Ramos (cell line): ENCODE results near the gene NFATC1.

ENCODE experiments used
- in situ Hi-C: fragments of 300-500 bp; cut with MboI; formaldehyde crosslinking; loops from one replicate; pipeline ENCODE4 v1.14.3; 2022; ENCODE audit warnings: low sequenced_read_pairs; ENCODE audit not compliant: unreplicated experiment

NFATC1 gene

DNA sequence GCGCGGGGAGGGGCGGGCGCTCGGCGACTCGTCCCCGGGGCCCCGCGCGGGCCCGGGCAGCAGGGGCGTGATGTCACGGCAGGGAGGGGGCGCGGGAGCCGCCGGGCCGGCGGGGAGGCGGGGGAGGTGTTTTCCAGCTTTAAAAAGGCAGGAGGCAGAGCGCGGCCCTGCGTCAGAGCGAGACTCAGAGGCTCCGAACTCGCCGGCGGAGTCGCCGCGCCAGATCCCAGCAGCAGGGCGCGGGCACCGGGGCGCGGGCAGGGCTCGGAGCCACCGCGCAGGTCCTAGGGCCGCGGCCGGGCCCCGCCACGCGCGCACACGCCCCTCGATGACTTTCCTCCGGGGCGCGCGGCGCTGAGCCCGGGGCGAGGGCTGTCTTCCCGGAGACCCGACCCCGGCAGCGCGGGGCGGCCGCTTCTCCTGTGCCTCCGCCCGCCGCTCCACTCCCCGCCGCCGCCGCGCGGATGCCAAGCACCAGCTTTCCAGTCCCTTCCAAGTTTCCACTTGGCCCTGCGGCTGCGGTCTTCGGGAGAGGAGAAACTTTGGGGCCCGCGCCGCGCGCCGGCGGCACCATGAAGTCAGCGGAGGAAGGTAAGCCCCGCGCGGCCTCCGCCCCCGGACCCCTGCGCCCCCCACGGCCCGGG, at the start of gene NFATC1:
Gene NFATC1, plus strand, starts transcription at position 170 of the 644 bp plus-strand sequence. Its CDS starts 295 bp downstream, at position 465.
- in situ Hi-C loops, result no loop called here

- in situ Hi-C loops, result no loop called here
Measured at GRCh38 chr18:79345981-79346380, 49.7 kb upstream of the NFATC1 start.

DNA sequence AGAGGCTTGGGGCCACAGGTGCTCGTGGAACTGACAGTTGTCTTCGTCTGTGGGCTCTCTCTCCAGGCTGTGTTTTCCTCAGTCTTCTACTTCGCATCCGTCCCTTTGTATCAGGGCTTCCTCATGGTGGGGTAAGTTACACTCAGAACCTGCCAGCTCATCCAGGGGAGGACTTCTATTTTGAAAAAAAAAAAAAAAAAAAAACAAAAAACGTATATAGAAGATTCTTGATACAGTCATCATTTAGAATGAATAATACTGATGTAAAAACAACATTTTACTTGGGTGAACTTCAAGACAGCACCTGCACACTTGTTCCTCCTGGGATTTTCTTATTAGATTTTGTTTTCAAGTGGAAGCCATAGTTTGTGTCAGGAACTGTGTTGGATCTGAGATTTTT, 47.7 kb upstream of the NFATC1 start:
- in situ Hi-C loops, result no loop called here

DNA sequence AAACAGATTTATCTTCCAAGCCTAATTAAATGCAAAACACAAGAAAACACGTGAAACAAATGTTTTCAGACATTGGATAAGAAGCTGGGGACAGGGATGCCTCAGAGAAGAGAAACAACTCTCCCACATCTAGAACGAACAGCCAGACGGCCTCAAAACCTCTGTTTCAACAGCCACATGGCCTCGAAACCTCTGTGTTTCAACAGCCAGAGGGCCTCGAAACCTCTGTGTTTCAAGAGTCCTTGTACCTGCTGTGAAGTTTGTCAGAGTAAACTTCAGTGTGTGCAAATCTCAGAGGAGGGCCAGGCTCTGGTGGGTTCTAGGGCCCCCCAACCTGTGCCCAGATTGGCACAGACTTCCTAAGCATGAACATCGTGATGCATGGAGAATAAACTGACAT, 43.3 kb upstream of the NFATC1 start:
- in situ Hi-C loops, result no loop called here

- in situ Hi-C loops, result no loop called here
Measured at GRCh38 chr18:79353267-79353666, 42.5 kb upstream of the NFATC1 start.

- in situ Hi-C loops, result no loop called here
Measured at GRCh38 chr18:79354350-79354749, 41.4 kb upstream of the NFATC1 start.

DNA sequence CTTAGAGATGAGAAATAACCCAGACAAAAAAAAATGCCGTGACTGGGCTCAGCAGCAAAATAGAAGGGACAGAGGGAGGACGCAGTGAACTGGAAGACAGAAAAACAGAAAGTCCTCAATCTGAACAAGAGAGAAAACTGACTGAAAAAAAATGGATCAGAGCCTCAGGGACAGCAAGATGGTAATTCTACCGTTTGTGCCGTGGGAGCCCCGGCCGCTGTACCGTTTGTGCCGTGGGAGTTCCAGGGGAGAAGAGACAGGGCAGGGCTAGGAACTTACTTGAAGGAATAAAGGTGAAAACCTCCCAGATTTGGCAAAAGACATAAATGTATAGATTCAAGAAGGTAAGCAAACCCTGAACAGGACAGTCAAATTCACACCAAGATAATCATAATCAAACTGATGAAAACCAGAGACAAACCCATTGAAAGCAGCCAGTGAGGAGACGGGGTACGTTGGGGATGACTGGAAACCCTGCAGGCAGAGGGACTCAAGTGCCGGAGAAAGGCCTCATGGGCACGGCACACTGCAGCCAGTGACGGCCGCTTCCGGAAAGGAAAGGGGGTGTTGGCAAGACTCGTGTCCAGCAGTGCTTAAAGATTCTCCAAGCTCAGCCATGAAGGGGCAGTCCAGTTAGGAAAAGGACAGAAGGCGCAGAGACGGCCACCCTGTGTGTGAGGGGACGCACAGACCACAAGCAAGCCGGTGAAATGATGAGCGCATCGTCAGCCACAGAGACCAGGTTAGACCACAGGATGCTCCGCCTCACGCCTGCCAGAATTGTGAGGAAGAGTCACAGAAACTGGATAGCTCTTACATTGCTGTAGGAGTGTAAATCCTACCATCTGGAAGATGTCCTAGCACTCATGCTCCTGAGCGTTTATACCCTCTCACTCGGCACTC, 40.0 kb upstream of the NFATC1 start:
- in situ Hi-C loops, result no loop called here

GRCh38 chr18:79356435-79356834, 39.3 kb upstream of the NFATC1 start:
- in situ Hi-C loops, result no loop called here

GRCh38 chr18:79360933-79361332, 34.8 kb upstream of the NFATC1 start:
- in situ Hi-C loops, result no loop called here

DNA sequence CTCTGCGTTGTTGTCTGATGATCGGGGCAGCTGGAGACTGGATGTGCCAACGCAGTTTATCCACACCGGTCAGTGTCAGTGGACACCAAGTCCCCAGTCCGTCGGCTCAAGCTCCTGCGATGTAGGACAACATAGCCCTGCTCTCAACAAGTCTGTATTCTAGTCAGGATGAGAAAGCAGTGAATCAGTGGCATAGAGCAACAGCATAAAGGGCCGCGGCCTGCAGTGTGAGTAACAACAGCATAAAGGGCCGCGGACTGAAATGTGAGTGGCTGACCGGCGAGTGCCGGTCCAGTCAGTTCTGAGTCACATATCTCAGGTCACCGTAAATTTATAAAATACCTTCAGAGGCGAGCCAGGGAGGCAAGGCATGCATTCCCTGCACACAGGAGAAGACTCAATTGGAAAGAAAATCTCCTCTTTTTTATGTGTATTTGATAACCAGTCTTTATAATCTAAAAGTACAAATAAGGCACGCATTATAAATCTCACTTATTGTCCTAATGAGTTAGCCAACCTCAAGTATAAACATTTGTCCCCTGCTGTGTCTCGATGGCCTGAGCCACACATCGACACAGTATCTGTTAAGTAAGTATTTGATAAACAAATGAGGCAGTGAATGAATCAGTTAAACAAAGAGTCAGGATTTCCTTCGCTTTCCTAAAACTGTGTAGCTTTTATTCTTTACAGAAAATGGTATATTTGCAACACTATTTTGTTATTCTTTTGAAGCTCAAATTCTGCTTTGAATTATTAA, 33.8 kb upstream of the NFATC1 start:
- in situ Hi-C loops, result no loop called here

- in situ Hi-C loops, result no loop called here
Measured at GRCh38 chr18:79365701-79366100, 30.0 kb upstream of the NFATC1 start.

- in situ Hi-C loops, result no loop called here
Measured at GRCh38 chr18:79366177-79367094, 29.3 kb upstream of the NFATC1 start.

GRCh38 chr18:79367480-79367879, 28.2 kb upstream of the NFATC1 start:
- in situ Hi-C loops, result no loop called here

- in situ Hi-C loops, result no loop called here
Measured at GRCh38 chr18:79367989-79368388, 27.7 kb upstream of the NFATC1 start.

DNA sequence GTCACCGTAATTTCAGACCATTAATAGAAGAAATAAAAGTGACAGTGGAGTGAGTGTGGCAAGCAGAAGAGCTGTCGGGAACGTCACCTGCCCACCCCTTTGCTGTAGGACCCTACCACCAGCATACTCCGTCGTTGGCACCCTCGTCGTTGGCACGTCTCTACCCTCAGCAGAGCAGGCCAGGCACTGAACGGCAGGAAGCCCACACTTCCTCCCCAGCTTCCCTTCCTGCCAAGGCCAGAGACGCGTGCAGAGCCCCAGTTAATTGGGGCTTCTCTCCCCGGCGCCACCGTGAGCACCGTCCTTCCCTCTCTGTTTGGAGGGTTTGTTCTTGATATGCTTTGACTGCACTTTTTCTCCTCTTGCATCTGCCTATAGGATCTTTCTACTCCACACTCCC, 27.0 kb upstream of the NFATC1 start:
- in situ Hi-C loops, result no loop called here

- in situ Hi-C loops, result no loop called here
Measured at GRCh38 chr18:79371561-79372121, 24.1 kb upstream of the NFATC1 start.

DNA sequence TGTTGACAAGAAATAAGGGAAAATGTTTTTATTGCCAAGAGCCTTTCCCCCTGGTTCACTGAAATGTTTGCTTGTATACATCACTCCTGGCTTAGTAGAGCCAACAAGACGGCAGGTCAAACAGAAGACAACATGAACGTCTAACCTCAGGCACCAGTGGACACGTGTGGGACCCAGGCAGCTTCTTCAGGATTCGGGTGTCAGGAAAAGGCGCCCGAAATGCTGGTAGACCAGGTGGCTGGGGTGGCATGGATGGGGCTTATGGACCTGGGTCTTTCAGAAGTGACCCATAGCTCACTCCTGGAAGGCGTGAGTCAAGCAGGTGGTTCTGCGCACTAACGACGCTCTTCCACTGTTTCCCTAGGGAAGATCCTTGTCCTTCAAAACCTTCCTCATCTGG, 23.3 kb upstream of the NFATC1 start:
- in situ Hi-C loops, result no loop called here

GRCh38 chr18:79372991-79373390, 22.7 kb upstream of the NFATC1 start:
- in situ Hi-C loops, result no loop called here

- in situ Hi-C loops, result no loop called here
Measured at GRCh38 chr18:79373736-79374135, 22.0 kb upstream of the NFATC1 start.
